Fibroblast of upper back skin (primary cell): ENCODE measurements around the gene ATP7B.
"Not testable (repeated sequence)": the region's sequence is repeated elsewhere in the genome, so short reads cannot be mapped to it uniquely, and the experiment has no call there.

Source experiments
- DNase-seq: peaks from one replicate; pipeline ENCODE4 v3.0.0-alpha.2; 2013

The ATP7B gene

DNA sequence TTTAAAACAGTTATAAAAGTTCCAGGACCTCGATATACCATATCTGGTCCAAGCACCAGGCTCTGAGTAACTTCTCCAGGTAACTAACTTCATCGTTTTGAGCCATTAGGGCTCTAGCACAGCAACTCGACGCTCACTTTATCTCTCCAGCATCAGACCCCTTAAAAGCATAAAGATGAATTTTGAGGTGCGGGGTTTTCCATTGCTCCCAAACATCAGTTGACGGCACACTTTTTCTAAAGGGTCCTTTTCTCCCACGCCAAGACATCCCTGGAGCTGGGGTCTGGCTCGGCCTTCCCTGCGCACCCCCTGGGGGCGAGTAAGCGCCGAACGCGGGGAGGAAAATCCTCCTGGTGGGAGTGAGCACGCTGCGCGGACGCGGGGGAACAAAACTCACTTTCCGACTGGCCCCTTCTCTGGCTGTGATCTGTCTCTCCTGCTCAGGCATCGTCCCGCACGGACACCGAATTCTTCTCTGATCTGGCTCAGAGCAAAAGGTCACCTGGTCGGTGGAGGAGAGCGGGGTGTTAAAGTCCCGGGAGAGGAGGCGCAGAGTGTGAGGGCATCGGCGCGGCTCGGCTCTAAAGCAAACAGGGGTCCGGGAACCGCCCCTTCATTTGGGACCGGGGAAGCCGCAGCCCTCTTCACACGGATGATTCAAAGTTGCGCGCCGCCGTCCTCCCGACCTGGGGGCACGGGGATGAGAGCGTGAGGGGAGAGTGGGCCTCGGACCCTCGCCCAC, at the start of gene ATP7B:
TSS of gene ATP7B (minus strand) at position 561 of the 742 bp plus-strand sequence. CDS start at position 448, 113 bp downstream.
- peak; percentile 3 for DNase-seq

DNA sequence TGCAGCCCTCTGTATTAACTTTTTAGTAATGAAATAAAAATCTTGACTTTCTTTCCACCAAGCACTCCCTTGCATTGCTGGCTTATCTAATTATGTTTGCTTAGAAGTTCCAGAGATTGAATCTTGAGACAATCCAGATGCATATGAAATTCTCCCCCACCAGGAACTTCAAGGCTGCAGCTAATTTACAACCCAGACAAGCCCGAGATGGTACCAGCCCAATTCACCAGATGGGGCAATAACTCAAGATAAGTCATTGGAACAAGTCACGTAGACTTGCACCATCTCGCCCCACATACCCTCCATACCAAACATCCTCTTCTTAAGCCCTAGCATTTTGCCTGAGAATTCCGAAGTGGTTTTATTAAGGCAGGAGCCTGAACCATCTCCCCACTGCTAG, 42.2 kb upstream of the ATP7B start:
- no peak for DNase-seq

DNA sequence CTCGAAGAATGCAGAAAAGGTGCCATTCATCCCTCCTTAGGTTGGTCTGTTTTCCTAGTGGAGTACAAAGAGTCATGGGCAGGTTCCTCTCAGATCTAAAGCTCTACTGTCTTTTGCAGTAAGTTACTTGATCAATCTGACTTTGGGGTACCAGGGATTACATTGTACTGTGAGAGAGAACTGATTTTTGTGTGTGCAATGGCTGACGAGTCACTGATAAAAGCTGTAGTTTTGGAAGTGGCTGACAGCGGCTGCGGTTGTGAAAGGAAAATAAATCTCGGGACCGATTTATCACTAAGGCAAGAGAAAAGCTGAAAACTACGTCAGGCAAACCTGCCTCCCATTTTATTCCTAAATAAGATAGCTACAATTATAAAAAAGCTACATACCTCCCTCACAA, 40.1 kb upstream of the ATP7B start:
- DNase-seq: no peak

DNA sequence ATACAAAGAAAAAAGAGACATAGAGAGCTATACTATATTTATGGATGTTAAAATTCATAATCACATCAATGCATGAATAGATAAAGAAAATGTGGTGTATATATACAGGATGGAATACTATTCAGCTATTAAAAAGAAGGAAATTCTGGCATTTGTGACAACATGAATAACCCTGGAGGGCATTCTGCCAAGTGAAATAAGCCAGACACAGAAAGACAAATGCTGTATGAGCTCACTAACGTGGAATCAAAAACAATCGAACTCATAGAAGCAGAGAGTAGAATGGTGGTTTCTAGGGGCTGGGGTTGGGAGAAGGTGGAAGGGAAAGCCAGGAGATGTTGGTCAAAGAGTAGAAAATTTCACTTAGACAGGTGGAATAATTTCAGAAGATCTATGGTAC, 37.3 kb upstream of the ATP7B start:
- DNase-seq: peak; percentile 8

DNA sequence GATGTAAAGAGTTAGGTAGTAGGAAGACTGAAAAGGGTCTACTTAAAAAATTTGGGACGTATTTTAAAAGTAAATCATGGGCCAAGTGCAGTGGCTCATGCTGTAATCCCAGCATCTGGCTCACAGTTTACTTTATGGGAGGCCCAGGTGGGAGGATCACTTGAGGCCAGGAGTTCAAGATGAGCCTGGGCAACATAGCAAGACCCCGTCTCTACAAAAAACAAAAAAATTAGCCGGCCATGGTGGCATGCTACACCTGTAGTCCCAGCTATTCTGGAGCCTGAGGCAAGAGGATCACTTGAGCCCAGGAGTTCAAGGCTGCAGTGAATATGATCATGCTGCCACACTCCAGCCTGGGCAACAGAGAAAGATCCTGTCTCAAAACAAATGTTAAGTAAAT, 36.2 kb upstream of the ATP7B start:
- DNase-seq: no peak

DNA sequence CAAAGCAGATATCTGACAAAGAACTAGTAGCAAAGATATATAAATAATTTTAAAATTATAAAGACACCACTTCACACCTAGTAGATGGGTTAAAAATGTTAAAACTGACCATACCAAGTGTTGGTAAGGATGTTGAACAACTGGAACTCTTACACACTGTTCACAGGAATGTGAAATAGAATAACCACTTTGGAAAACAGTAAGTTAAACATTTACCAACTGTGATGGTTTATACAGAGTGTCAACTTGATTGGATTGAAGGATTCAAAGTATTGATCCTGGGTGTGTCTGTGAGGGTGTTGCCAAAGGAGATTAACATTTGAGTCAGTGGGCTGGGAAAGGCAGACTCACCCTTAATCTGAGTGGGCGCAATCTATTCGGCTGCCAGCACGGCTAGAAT, 32.4 kb upstream of the ATP7B start:
- DNase-seq: no peak

DNA sequence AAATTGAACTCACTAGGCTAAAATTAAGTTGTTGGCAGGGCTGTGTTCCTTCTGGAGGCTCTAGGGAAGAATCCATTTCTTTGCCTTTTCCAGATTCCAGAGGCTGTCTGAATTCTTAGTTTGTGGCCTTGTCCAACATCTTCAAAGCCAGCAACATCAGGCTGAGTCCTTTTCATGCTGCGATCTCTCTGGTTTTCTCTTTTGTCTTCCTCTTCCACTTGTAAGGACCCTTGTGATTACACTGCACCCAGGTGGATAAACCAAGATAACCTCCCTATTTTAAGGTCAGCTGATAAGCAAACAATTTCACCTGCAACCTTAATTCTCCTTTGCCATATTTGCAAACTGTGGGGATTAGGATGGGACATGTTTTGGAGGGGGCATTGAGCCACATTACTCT, 24.8 kb upstream of the ATP7B start:
- no peak for DNase-seq

DNA sequence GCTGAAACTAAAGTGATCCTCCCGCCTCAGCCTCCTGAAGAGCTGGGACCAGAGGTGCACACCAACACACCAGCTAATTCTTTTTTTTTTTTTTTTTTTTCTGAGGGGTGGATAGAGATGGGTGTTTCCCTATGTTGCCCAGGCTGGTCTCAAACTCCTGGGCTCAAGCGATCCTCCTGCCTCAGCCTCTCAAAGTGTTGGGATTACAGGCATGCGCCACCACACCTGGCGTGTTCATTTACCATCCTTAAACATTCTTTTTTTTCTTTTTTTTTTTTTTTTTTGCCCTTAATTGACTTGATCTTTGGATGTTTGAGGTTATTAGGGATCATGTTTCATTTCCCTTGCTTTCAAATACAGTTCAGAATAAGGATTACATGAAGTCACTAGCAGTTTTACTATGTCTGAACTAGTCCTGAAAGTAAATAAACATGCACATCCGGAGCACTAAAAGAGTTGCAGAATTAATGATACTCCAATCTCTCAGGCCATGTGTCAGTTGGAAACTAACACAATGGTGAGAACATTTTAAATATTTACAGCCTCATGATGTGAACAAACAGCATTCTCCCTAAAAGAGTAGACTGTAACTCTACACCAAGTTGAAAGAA, 23.5 kb upstream of the ATP7B start:
- no peak for DNase-seq

DNA sequence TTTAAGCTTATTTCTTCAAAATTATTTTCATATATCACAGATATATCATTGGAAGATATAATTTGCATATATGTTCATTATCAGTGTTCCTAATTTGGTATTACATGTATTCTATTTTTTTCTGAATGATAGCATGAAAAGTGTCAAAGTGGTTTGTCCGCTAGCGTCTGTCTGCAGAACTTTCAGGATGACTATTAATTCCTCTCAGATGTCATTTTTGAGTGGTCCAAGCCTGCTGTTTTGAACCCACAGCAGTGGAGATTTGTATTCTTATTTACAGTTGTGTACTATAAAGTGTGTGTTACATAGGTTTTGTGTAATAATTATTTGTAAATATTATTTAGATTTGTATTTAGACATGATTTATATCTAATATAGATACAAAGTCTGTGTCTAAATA, 21.8 kb upstream of the ATP7B start:
- DNase-seq: no peak

DNA sequence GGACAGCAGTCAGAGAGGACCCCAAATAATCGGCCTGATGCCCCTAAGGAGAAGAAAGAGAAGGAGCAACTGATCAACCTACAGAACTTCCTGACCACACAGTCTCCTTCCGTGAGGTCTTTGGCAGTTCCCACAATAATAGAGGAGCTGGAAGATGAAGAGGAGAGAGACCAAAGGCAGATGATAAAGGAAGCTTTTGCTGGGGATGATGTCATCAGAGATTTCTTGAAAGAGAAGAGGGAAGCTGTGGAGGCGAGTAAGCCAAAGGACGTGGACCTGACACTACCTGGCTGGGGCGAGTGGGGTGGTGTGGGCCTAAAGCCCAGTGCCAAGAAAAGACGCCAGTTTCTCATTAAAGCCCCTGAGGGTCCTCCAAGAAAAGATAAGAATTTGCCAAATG, 19.2 kb upstream of the ATP7B start:
- not testable (repeated sequence) for DNase-seq

DNA sequence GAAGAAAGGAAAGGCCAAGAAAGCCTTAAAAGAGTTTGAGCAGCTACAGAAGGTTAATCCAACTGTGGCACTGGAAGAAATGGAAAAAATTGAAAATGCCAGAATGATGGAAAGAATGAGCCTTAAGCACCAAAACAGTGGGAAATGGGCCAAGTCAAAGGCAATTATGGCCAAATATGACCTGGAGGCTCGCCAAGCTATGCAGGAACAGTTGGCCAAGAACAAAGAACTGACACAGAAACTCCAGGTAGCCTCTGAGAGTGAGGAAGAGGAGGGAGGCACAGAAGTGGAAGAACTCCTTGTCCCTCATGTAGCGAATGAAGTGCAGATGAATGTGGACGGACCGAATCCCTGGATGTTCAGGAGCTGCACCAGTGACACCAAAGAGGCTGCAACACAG, 18.3 kb upstream of the ATP7B start:
- DNase-seq: no peak

DNA sequence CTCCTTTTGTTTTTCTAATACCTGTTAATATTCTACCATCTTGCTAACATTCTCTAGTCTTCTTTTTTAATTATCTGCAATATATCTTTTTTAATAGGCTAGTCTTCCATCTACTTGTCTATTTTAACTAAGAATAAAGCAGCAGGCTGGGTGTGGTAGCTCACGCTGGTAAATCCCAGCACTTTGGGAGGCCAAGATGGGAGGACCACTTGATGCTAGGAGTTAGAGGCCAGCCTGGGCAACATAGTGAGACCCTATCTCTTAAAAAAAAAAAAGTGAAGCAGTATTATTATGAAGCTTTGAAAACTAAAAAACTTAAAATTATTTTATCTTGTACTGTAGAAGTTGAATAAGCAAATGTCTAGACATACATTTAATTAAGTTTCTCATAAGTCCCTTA, 16.6 kb upstream of the ATP7B start:
- DNase-seq: no peak

DNA sequence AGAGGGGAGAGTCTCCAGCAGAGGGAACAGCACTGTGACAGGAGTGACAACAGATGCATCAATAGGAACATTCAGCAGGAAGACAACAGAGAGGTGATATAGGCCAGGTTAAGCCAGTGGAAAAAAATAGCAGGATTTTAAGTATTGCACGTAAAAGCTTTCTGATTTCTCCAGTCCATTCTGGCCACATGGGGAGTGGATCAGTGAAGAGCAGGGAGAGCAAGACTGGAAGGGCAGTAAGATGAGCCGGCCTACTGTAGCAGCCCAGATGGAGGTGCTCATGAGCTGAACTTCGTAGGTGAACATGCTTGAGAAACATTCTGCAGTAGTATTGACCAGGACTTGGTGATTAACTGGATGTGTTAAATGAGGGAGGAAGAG, 15.0 kb upstream of the ATP7B start:
- no peak for DNase-seq

DNA sequence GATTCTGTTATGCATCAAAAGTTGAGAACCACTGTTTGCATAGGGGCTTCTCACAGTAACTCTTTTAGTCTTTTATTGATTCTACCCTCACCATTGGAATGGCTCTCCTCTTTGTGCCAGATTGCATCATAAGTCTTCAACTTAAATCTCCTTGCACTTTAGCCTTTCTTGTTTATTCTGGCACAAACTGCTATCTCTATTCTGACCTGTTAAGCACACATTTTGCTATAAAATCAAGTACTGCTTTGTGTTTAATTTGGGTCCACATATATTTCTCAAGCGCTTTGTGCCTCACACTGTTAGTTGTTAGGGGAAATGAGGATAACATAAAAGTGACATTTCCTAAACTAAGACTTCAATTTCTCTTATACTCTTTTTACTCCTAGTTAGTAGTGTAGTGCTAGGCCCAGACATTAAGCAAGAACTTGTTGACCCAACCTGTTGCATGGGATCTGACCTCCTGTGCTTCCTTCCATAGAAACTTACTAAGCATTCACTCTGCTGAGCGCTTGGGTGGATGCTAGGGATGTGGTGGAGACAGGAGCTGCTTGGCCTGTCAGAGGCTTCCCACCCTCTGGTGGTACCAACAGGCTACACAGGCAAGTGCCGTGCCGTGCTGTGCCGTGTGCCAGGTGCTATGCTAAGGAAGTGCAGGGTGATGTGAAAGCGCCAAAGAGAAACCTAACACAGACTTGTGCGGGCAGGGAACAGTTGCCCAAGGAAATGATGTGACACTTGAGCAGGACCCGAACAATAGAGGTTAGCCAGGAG, 14.4 kb upstream of the ATP7B start:
- DNase-seq: no peak

DNA sequence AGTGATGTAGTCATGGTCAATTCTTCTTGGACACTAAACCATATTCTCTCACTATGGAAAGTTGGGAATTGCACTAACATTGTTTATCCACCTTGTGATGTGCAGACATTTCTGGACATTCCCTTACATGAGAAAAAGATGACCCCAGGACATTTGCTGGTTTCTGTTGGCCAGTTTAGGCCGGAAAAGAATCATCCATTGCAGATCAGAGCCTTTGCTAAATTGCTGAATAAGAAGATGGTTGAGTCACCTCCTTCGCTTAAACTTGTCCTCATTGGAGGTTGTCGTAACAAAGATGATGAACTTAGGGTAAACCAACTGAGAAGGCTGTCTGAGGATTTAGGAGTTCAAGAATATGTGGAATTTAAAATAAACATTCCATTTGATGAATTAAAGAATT, 13.2 kb upstream of the ATP7B start, which contains the start of gene UTP14C:
TSS of gene UTP14C (plus strand) at position 211 of the 400 bp plus-strand sequence. CDS start 4,114 bp downstream, outside the sequence.
- DNase-seq: no peak

DNA sequence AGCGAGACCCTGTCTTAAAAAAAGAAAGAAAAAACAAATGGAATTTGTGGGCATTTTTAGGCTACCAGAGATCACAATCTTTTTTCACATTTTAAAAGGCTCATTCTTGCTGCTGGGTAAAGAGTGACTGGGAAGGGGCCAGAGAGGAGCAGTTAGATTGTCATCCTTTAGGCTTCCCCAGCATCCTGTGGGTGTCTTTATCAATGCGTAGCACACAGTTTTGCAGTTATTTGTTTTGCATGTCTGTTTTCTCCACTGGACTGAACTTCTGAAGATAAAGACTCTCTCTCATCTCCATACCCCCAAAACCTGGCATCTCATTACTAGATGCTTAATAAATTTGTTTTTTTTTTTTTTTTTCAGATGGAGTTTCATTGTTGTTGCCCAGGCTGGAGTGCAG, 11.1 kb upstream of the ATP7B start:
- DNase-seq: no peak

DNA sequence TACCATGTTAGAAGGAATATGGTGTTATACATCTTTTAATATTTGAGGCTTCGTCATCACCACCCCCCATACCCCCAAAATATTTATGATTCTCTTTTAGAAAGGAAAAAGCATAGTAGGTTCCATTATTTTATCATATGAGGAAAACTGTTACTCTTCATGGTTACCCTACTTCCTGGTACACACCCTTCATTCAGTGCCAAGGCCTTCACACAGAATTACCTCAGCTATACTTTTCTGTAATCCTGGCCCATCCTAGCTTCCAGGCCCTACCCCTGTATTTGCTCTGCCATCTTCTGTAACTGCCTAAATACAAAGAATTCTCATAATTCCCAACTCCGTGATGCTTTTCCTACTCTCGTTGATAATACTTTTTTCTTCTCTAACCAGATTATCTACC, 8.9 kb upstream of the ATP7B start:
- no peak for DNase-seq

DNA sequence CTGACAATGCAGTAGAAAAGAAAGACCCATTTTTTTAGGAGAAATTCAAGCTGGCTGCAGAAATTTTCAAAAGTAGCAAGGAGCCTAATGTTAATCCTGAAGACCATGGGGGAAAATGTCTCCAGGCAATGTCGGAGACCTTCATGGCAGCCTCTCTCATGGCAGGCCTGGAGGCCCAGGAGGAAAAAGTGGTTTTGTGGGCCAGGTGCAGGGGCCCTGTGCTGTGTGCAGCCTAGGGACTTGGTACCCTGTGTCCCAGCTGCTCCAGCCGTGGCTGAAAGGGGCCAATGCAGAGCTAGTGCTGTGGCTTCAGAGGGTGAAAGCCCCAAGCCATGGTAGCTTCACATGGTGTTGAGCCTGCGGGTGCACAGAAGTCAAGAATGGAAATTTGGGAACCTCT, 5.0 kb upstream of the ATP7B start:
- no peak for DNase-seq

DNA sequence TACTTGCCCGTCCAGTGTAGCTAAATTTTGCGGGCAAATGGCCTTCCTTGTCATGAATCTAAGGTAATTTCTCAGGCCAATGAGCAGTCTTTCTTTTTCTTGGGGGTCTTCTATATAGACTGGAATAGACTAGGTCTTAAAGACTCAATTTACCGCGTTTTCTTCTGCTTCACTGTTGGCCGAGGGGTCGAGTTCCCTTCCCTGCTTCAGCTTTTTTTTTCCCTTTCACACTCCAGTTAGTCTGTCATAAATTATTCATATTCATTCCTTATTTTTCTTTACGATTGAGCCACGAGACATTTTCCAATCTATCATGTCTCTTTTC, 1.2 kb upstream of the ATP7B start:
- DNase-seq: no peak

DNA sequence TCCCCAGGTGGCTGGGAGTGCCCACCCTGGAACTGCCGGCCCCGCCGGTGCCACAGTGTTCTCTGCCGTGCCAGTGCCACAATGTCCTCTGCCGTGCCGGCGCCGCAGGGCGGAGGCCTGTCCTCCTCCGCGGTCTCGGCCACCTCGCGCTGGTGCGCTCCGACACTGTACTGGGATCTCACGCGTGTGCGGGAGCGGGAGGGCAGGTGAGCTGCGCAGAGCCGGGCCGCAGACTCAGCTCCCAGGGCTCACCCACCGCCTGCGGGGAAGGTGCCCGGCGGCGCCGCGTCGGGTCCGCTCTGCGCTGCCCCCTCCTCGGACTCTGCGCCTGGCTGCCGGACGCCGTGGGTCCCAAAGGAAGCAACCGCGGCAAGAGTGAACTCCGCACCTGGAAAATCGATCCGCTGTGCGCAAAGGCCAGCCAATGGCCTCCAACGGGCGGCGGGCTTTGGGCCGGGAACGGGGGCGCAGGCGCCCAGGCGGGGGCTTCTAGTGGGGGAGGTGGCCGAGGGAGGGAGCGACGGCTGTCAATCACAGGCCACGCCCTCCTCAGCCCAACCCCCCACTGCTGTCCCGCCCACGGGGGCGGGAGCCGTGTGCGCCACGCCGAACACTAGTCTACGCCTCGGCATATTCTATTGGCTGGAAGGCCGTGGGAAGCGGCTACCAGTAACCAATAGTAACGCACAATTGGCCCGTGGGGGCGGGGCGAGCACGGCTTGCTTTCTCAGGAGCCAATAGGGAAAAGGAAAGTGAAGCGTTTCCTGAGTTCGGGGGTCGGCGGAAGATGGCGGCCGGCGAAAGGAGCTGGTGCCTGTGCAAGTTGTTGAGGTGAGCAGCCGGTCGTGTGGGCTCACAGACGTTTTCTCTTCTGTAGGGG, 622 bp upstream of the ATP7B start, which contains the start of gene ALG11:
TSS of gene ALG11 (plus strand) at position 767 of the 880 bp plus-strand sequence. CDS start at position 788, 21 bp downstream.
- DNase-seq: peak; percentile 98

DNA sequence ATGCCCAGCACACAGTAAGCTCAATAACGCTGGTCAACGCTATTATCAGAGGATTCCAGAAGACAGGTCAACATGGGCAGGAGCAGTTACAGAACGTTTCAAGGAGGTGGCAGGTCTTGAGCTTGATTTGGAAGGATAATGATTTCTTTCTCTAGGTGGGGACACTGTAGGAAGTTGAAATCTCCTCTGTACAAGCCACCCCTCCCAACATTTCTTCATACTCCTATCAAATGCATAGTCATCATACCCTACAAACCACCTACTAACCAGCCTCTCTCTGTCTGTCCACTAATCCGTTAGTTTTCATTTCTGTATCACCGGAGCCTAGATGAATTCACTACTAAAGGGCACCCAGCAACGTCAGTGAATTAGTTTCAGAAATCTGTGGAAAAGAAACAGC, 1.3 kb downstream of the ATP7B start:
- no peak for DNase-seq

DNA sequence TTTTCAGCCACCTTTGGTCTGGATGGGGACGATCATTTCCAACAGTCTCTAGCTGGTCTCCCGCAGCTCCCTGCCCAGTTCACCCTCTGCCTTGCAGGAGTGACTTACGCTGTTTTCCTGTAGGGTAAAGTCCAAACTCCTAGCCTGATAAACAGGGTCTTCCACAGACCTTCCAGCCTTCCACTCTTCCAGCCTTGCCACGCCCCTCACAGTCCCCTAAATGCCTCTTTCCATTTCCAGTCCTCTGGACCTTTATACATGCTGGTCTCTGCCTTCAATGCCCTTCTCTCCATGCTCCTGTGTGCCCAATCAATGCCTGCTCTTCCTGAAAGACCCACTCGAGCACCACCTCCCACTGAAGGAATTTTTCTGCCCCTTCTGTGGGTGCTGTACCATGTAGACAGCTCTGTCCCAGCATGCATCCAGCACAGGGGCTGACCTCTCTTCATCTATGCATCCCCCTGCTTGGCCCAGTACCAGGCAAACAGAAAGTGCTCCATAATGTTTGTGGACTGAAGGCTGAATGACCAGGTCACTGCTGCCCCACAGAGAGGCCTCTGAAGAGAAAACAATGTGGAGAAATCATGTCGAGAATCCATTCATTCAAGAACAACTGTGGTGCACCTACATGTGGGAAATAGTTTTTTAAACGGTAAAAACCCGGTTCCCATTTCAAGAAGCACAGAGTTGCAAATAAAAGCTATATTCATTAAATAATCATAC, 4.6 kb downstream of the ATP7B start:
- no peak for DNase-seq
